Neural progenitor cell (in vitro differentiated cells): ENCODE results near the gene SPATA4.

Source experiments
- CTCF ChIP-seq: fragments of 200-600 bp; sonication (generic); IDR thresholded peaks from 2 replicates; pipeline ENCODE4 v1.5.1; 2017; ENCODE audit warnings: antibody characterized with exemption, mild to moderate bottlenecking
- EZH2 ChIP-seq: fragments of 200-600 bp; sonication (generic); IDR thresholded peaks from 2 replicates; pipeline ENCODE4 v1.6.1; 2017; ENCODE audit warnings: antibody characterized with exemption, mild to moderate bottlenecking, moderate library complexity

DNA sequence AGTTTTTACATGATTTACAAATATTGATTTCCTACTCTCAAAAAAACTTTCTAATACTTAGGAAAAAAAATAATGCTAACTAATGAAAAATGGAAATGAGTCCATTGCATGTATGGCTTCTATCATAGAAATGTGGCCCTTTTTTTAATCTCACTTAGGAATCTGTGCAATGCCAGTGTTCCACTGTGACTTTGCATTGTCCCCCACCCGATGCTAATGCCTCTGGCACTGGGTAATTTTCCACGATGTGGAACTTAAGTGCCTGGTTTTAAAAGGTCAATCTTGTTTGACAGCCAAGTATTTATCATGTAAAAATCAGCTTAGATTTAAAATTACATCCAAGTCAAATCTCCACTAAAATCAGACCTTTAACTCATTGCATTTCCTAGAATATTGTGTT, 53.1 kb downstream of the SPATA4 start:
- no peak for TF ChIP-seq CTCF
- TF ChIP-seq EZH2: no peak
